ENCODE measurements around the gene SLITRK1.

The SLITRK1 gene, protein sequence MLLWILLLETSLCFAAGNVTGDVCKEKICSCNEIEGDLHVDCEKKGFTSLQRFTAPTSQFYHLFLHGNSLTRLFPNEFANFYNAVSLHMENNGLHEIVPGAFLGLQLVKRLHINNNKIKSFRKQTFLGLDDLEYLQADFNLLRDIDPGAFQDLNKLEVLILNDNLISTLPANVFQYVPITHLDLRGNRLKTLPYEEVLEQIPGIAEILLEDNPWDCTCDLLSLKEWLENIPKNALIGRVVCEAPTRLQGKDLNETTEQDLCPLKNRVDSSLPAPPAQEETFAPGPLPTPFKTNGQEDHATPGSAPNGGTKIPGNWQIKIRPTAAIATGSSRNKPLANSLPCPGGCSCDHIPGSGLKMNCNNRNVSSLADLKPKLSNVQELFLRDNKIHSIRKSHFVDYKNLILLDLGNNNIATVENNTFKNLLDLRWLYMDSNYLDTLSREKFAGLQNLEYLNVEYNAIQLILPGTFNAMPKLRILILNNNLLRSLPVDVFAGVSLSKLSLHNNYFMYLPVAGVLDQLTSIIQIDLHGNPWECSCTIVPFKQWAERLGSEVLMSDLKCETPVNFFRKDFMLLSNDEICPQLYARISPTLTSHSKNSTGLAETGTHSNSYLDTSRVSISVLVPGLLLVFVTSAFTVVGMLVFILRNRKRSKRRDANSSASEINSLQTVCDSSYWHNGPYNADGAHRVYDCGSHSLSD

GRCh38 chr13:83881917-83882605 lies at the start of gene SLITRK1:
Gene SLITRK1 (minus strand): TSS chr13:83882474. CDS start chr13:83881507, 967 bp downstream.
- DNase-seq (ENCODE audit: low read depth) = no peak

DNA sequence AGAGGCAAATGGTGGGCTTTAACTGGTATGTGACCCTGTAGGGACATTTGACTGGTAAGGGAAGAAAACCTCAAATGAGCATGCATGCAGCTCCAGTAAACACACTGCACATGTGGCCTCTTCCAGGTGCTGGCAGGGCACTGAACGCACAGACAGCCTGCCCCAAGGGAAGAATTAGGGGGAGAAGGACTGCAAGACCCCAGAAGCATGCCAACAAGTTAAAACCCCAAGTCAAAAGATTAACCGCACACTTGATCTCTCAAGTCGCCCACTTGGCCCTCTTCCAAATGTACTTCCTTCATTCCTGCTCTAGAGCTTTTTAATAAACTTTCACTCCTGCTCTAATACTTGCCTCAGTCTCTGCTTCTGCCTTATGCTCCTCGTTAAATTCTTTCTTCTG lies 46.9 kb upstream of the SLITRK1 start:
- DNase-seq (ENCODE audit: low read depth) = no peak

- DNase-seq (ENCODE audit: low read depth) = no peak
These were observed 37.5 kb upstream of the SLITRK1 start for GRCh38 chr13:83919775-83920174.

DNA sequence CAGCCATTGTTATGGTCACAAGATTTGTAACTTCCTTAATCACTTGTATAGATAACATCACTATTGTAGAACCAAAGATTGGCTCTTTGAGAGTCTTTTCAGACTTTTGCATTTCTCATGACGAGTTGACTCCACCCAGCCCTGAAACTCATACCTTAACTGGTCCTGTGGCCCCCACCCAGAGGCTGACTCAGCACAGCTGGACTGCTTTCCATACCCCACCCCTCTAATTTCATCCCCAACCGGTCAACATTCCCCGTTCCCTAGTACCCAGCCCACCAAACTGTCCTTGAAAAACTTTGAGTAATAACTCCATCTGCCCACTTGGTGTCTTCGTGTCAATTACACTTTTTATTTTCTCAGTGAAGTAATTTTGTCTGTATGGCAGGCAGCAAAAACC lies 32.1 kb upstream of the SLITRK1 start:
- DNase-seq (ENCODE audit: low read depth) = no peak

- no peak for DNase-seq (ENCODE audit: low read depth)
These were observed 25.1 kb upstream of the SLITRK1 start for GRCh38 chr13:83907196-83907989.

DNA sequence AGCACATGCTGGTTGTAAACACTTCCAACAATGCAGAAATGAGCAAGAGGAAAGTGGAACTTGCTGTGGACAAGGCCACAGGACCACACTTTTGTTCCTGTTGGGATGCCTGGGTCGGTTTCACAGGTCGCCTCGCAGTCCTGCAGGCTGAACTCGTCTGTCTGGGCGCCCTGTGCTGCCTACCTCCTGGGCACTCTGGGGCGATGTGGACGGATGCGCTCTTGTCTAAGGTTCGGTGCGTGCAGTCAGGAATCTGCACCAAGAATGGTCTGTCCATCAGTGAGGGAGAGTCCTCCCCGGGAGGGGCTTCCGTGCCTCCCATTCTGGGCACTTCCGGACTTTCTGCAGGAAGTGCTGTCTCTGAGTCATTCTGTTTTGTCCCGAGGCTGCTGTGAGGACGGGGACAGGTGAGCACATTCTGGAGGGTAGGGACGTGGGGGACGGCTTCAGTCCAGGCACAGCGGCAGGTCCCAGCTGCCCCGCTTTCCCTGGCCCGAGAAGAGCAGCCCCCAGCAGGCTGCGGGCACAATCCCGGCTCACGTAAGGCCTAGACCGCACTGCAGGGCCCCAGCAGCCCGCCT lies 24.1 kb upstream of the SLITRK1 start:
- DNase-seq (ENCODE audit: low read depth) = no peak

DNA sequence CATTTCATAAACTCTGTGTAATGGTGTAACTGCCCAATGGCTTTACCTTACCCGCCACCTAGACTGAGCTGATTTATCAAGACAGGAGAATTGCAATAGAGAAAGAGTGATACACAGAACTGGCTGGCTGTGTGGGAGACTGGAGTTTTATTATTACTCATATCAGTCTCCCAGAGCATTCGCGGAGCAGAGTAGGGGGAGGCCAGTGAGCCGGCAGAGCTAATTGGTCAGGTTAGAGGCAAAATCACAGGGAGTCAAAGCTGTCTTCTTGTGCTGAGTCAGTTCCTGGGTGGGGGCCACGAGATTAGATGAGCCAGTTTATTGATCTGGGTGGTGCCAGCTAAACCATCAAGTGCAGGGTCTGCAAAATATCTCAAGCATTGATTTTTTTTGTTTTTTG lies 23.4 kb upstream of the SLITRK1 start:
- DNase-seq (ENCODE audit: low read depth) = no peak

GRCh38 chr13:83895994-83896580 lies 13.8 kb upstream of the SLITRK1 start:
- no peak for DNase-seq (ENCODE audit: low read depth)

DNA sequence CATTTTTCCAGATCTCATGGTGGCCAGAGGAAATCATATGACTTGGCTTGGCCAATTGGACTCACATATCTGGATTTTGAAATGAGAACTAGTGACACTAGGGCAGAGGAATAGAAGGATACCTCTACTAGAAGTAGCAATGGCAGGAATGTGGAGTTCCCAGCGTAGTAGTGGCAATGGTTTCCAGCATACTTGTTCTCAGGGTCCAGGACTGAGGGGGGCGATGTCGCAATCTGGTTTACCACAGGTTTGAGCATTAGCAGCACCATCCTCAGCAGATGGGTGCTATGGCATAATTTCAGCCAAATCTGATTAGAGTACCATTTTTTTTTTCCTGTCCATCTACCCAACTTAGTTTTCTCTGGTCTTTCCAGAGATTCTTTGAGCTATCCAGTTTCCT lies 8.1 kb upstream of the SLITRK1 start:
- DNase-seq (ENCODE audit: low read depth) = no peak

- DNase-seq (ENCODE audit: low read depth) = no peak
These were observed 1.9 kb upstream of the SLITRK1 start for GRCh38 chr13:83884141-83884540.

- no peak for DNase-seq (ENCODE audit: low read depth)
These were observed 818 bp upstream of the SLITRK1 start for GRCh38 chr13:83883061-83883523.

GRCh38 chr13:83882606-83882959 lies 309 bp upstream of the SLITRK1 start:
- DNase-seq (ENCODE audit: low read depth) = no peak

GRCh38 chr13:83881140-83881684 lies 1.1 kb downstream of the SLITRK1 start:
- DNase-seq (ENCODE audit: low read depth) = no peak

DNA sequence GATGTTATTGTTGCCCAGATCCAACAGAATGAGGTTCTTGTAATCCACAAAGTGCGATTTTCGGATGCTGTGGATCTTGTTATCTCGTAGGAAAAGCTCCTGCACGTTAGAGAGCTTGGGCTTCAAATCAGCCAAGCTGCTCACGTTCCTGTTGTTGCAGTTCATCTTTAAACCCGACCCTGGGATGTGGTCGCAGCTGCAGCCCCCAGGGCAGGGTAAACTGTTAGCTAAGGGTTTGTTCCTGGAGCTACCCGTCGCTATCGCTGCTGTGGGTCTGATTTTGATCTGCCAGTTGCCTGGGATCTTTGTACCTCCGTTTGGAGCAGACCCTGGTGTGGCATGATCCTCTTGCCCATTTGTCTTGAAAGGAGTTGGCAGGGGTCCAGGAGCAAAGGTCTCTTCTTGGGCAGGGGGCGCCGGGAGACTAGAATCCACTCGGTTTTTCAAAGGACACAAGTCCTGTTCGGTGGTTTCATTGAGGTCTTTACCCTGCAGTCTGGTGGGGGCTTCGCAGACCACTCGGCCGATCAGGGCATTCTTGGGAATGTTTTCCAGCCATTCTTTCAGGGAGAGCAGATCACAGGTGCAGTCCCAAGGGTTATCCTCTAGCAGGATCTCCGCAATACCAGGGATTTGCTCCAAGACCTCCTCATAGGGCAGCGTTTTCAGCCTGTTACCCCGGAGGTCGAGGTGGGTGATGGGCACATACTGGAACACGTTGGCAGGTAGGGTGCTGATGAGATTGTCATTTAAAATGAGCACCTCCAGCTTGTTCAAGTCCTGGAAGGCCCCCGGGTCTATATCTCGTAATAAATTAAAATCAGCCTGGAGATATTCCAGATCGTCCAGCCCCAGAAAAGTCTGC lies 1.8 kb downstream of the SLITRK1 start:
- DNase-seq (ENCODE audit: low read depth) = no peak

DNA sequence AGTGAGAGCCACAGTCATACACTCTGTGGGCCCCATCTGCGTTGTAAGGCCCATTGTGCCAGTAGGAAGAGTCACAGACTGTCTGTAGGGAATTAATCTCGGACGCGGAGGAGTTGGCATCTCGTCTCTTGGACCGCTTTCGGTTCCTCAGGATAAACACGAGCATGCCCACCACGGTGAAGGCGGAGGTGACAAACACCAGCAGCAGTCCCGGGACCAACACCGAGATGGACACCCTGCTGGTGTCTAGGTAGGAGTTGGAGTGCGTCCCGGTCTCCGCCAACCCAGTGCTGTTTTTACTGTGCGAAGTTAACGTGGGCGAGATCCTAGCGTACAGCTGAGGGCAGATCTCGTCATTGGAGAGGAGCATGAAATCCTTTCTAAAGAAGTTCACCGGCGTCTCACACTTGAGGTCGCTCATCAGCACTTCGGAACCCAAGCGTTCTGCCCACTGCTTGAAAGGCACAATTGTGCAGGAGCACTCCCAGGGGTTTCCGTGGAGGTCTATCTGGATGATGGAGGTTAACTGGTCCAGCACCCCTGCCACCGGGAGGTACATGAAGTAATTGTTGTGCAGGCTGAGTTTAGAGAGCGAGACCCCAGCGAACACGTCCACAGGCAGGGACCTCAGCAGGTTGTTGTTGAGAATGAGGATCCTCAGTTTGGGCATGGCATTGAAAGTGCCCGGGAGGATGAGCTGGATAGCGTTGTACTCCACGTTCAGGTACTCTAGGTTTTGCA lies 2.7 kb downstream of the SLITRK1 start:
- DNase-seq (ENCODE audit: low read depth) = no peak

DNA sequence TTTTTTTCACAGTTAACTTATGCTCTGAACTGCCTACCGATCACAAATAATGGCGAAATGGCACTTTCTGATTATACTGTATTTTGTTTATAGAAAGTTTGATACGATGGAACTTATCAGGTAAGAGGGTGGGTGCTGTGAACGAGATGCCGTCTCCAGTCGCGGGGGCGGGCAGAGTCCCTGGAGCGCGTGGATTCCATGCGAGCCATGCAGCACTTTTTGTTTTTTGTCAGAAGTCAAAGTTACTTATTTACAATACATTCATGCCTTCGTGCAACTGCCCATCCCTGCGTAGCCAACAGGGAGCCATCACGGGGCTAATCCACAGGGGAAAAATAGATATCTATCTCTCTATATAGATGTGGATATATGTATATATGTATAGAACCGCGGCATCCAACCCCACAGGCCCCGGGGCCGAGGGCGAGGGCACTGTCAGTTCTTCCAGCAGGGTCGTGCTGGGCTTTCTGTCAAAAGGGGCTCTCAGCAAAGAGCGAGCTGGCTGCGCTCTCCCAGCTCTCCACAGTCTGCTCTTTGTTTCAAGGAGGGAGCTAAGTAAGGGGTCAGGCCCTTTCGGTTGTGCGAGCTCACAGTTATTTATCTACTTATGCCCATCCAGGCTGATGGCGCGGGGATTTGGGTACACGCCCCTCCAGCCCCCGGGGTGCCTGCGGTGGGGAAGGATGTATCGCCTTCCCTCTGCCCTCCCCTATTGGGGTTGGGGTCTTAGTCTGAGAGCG lies 3.4 kb downstream of the SLITRK1 start:
- no peak for DNase-seq (ENCODE audit: low read depth)

DNA sequence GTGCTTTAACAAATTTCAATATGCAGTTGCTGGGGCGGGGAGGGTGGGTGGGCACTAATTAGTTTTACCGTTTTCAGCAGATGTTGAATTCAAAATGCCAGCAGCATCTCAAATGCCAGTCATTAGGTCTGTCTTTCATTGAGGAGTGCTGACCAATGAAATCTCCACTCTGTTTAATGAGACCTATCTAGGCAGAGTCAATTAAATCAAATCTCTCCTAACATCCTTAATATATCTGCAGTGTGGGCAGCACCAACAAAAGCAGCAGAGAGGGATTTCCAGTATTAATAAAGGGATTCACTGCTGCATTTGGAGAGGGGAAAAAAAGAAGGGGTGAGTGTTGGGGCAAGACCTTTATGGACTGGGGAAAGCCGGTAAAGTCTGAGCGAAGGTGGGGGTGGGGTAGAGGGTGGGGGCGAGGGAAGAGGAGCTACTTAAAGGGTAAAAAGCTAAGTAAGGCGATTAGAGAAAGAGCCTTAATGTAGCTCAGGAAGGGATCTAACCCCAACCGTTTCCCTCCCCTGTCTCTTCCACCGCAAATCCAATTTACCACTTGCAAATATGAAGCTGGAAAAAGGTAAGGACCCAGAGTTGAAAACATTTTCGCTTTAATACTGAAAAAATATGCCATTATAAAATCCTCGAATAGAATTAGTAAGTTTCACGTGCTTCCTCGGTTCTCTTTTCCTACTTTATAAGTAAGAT lies 4.5 kb downstream of the SLITRK1 start:
- no peak for DNase-seq (ENCODE audit: low read depth)

GRCh38 chr13:83876546-83876945 lies 5.7 kb downstream of the SLITRK1 start:
- DNase-seq (ENCODE audit: low read depth) = no peak

Data from GM04503 (cell line).